ENCODE results near the gene TAGLN2.
A peak's percentile ranks its signal among the peaks of the same experiment; 100 is the strongest.

TAGLN2 gene

DNA sequence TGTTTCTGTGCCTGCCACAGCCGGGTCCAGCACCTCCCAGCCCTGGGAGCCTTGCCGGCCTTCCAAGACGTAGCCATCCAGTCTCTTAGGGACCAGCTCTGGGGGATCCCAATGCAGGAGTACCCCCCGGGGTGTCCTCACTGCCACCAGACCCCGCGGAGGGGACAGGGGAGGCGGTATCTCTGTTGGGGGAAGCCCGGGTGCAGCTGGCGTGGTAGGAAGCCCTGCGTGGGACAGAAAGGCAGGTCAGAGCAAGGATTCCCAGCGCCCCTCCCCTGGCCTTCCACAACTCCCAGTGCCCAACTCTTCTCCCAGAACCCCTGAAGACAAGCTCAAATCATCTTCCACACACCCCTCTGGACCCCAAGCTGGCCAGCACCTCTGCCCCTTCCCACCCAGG, 4.9 kb upstream of the TAGLN2 start:
- TF ChIP-seq CTCF (IDR thresholded peaks at IDR 0.05; ENCODE audit: extremely low read depth, missing control alignments), result no peak
- no peak for DNase-seq (ENCODE audit: low spot score)

DNA sequence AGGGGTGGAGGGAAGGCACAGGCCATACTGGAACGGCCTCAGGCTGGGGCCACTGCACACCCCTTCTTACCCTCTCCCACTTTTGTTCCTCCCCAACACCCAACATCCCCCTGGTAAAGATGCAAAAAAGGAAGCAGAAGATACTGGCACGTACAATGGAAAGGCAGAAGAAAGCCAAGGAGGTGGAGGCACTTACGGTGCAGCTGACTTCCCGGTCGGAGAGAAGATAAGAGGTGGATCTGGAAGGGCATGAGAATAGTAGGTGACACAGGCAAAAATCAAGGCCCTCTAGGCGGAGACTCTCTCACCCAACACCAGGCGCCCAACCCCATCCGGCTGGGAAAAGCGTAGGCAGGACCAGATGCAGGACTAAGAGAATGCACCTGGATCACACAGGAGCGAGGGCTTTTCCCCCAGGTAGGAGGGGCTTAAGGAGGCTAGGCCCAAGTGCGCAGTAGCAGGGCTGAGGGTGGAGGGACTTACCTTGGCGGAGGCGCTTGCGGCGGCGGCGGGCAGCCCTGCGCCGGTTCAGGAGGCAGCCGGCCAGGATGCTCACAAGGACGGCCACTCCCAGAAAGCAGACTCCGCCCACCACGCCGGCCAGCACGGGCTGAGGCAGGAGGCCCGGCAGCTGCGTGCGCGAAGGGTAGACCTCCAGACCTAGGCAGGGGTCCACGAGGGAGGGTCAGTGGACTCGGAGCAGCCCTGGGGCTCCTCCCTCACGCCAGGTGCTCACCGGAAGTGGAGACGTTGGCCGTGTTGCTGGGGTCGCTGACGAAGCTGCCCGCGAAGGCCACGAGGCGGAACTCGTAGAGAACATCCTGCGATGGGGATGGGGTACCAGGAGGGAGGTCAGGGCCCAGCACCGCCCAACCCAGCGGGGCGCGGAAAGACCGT, 4.1 kb upstream of the TAGLN2 start:
- no peak for TF ChIP-seq CTCF (IDR thresholded peaks at IDR 0.05; ENCODE audit: extremely low read depth, missing control alignments)
- no peak for DNase-seq (ENCODE audit: low spot score)

DNA sequence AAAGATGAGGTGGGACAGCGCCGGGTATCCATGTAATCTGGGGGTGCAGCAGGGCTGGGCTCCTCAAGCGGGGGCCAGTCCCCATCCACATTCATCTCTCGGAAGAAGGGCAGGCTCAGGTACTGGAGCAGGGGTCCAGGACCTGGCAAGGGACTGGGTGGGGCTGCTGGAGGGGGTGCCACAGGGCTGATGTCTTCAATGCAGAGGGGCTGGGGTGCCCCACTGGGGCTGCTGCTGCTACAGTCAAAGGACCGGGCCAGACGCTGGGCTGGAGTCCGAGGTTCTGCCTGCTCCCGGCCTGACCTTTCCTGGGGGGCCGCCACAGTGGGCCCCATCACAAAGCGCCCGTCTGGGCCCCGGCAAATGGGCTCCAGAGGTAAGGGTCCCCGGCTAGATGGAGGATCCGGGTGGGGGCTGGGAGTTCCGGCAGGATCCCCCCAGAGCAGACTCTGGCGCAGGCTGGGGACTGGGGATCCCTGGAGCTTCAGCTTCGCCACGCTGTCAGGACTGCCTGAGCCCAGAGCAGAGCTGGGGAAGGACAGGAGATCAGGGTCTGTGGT, 3.3 kb upstream of the TAGLN2 start:
- DNase-seq (ENCODE audit: low spot score), result no peak
- TF ChIP-seq CTCF (IDR thresholded peaks at IDR 0.05; ENCODE audit: extremely low read depth, missing control alignments), result no peak

DNA sequence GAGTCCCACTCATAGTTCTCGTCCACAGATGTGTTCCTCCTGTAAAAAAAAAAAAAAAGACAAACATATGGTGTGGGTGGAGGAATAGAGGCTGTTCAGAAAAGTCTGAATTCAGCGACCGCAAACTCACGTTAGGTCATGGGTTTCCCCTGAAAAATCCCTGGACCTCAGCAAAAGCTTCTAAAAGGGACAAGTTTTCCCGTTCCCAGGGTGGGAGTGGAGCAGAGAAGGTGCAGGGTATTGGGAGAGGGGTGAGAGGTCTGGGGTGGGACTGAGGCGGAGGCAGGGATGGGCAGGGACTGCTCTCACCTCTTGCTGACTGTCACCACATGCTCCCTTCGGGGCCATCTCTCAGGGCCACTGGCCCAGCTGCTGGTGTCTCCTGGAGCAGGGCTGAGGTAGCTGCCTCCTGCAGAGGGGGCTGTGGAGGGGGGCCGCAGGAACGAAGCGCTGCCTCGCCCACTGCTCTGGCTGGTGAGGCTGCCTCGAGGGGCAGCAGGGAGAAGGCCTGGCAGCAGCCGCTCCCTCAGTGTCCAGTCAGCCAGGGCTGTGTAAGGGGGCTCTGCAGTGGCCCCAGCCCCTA, 2.6 kb upstream of the TAGLN2 start:
- peak; percentile 53 for DNase-seq (ENCODE audit: low spot score)
- no peak for TF ChIP-seq CTCF (IDR thresholded peaks at IDR 0.05; ENCODE audit: extremely low read depth, missing control alignments)

DNA sequence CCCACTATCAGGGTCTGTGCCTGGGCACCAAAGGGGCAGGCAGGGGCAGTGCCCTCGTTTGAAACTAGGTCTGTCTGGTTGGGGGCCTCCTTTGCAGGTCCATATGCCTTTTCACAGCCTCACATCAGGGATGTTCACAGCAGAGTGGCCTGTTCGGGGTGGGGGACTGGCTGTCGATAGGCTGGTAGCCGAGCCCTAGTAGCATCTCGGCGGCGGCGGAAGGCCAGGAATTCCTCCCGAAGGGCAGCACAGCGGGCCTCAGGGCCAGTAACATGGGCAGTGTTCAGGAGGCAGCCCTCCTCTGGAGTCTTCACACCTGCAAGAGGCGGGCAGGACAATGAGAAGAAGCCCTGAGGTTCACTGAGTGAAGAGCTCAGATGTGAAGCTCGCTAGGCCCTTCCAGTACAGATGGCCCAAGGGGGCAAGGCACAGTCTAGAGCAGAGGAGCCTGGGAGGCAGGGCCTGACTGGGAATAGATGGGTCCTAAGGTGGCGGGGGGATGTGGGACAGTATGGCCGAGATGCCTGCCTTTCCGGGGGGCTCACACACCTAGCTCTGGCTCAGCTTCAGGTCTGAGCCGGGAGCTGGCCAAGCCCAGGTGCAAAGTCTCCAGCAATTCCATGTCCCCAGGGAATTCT, 2.0 kb upstream of the TAGLN2 start:
- no peak for DNase-seq (ENCODE audit: low spot score)
- TF ChIP-seq CTCF (IDR thresholded peaks at IDR 0.05; ENCODE audit: extremely low read depth, missing control alignments), result no peak

DNA sequence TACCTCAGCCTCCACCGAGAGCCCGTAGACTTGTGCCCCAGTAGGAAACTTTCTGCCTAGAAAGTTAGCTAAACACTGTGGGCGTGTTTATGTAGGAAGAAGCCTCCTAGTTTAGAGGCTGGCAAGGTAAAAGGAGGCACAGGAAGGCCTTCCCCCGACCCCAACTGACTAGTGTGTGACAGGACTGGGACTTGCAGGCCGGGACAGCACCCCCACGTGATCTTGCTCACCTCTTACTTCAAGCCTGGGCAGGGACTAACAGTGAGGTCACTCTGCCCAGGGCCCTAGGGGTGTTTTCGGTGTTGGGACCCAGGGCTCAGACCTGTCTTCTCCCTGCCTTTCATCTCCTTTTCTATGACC, 392 bp upstream of the TAGLN2 start:
- peak; percentile 72 for DNase-seq (ENCODE audit: low spot score)
- no peak for TF ChIP-seq CTCF (IDR thresholded peaks at IDR 0.05; ENCODE audit: extremely low read depth, missing control alignments)
